Mucosa of descending colon (tissue), 3 donors: Measurements from ENCODE around the gene MICALL1. TPM values are rescaled to one million over a fixed set of nuclear protein-coding genes. Genes with fewer than 3 reads are reported as not detected.
"Not testable (repeated sequence)": the region's sequence is repeated elsewhere in the genome, so short reads cannot be mapped to it uniquely, and the experiment has no call there.

ENCODE experiments used
- ATAC-seq: fragments of 200-7000 bp; cut with Tn5 transposase; one replicate; pipeline ENCODE4 v1.9.1; 2020; ENCODE audit warnings: mild to moderate bottlenecking, moderate library complexity
- DNase-seq, 3 donors: peaks; one replicate each; pipeline ENCODE4 v3.0.0-alpha.2; 2020
- H3K36me3 ChIP-seq: fragments of 200-600 bp; one replicate; pipeline ENCODE4 v1.8.0; 2021; ENCODE audit warnings: low read depth, mild to moderate bottlenecking
- H3K4me1 ChIP-seq: fragments of 200-600 bp; one replicate; pipeline ENCODE4 v1.8.0; 2021; ENCODE audit warnings: low read depth, mild to moderate bottlenecking
- H3K4me3 ChIP-seq: fragments of 200-600 bp; one replicate; pipeline ENCODE4 v1.8.0; 2021; ENCODE audit warnings: mild to moderate bottlenecking
- H3K9me3 ChIP-seq: fragments of 200-600 bp; one replicate; pipeline ENCODE4 v1.8.0; 2021; ENCODE audit warnings: mild to moderate bottlenecking
- CTCF ChIP-seq: fragments of 200-600 bp; IDR thresholded peaks from one replicate; pipeline ENCODE4 v1.8.0; 2022; ENCODE audit warnings: antibody characterized with exemption, mild to moderate bottlenecking
- intact Hi-C, 2 donors: fragments of 100-400 bp; cut with DNase I in 1 of 2; cut with micrococcal nuclease in 1 of 2; formaldehyde crosslinking; loops; one replicate each; pipeline versions ENCODE4 v1.11.0 to v1.11.1; 2022; cut with DNase I, micrococcal nuclease
- total RNA-seq, 3 donors: library from RNA; stranded (reverse); fragmentation: NEBNext Ultra II Directional in 2 of 3; extraction: Animal tissue kit (Norgen Biotek cat#: 25700) in 2 of 3; gene quantifications; one replicate each; pipeline versions ENCODE4 v1.2.1 to v1.2.4, GENCODE V29; 2021 to 2023
- donor health status: DM: no; HTN: no; CAD: no; lungs with moderate emphysema.
- donor health status: DM: no; HTN: no; CAD: no.
- donor health status: DM: no; HTN: yes; CAD: no.

Gene MICALL1
- total RNA-seq, 3 donors from 2014 or later, result 26.1 to 100 (median 28.6) TPM

DNA sequence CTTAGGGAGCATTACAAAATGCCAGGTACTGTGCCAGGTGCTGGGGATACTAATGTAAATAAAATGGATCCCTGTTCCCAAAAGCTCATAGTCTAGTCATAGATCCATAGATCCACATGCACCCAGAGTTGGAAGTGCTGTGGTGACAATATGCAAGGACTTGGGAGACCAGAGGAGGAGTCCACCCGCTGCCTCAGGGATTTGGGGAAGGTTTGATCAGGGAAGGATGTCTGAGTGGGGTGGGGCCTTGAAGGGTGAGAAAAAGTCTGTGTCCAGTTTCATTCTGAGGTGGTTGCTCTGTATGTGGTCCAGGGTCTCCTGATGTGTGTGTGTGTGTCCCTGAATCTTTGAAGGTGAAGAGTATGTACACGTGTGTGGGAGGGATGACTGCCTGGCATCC is 69.1 kb downstream of the MICALL1 start:
- intact Hi-C loops, result no loop called here
- H3K36me3 ChIP-seq, result no peaks in the 10 kb centered on the region
- H3K9me3 ChIP-seq, result no peaks in the 10 kb centered on the region
- ATAC-seq, result no peak
- H3K4me1 ChIP-seq, result no peaks in the 10 kb centered on the region
- TF ChIP-seq CTCF, result no peak
- H3K4me3 ChIP-seq, result no peak overlapping the region
- no peak for DNase-seq

- not testable (repeated sequence) for ATAC-seq
Measured at GRCh38 chr22:37976022-37976421, 69.9 kb downstream of the MICALL1 start.

GRCh38 chr22:37976547-37976946 is 70.5 kb downstream of the MICALL1 start:
- no peaks in the 10 kb centered on the region for H3K4me1 ChIP-seq
- DNase-seq, result no peak
- no peak for ATAC-seq
- no peak overlapping the region for H3K4me3 ChIP-seq
- intact Hi-C loops, result no loop called here
- no peaks in the 10 kb centered on the region for H3K9me3 ChIP-seq
- H3K36me3 ChIP-seq, result no peaks in the 10 kb centered on the region
- no peak for TF ChIP-seq CTCF

More at GRCh38 chr22:37976022-37976421, 69.9 kb downstream of the MICALL1 start:
- H3K36me3 ChIP-seq, H3K9me3 ChIP-seq, DNase-seq, intact Hi-C loops, H3K4me1 ChIP-seq, H3K4me3 ChIP-seq: not testable (repeated sequence)

DNA sequence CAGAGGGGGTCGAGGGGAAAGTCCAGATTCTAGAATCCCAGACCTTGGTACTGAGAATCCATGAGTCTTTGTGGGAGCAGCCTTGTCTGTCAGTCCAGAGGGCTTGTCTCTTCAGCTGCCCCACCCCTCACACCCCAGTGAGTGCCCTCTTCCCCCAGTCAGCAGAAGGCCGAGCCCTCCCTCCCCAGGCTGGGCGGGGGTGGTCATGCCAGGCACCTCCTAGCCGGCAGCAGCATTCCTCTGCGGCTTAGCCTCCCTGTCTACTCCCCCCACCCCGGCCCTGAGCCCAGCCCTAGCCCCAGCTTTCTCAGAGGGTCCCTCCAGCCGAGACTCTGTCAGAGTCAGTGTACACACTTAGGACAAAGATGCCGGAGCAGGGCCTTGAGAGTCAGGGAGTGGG is 73.7 kb downstream of the MICALL1 start:
- TF ChIP-seq CTCF, result no peak
- DNase-seq, result no peak
- no peaks in the 10 kb centered on the region for H3K9me3 ChIP-seq
- H3K4me1 ChIP-seq, result peaks cover 2% of the 10 kb centered on the region
- no peak overlapping the region for H3K4me3 ChIP-seq
- H3K36me3 ChIP-seq, result no peaks in the 10 kb centered on the region
- ATAC-seq, result no peak
- intact Hi-C loops, result no loop called here

DNA sequence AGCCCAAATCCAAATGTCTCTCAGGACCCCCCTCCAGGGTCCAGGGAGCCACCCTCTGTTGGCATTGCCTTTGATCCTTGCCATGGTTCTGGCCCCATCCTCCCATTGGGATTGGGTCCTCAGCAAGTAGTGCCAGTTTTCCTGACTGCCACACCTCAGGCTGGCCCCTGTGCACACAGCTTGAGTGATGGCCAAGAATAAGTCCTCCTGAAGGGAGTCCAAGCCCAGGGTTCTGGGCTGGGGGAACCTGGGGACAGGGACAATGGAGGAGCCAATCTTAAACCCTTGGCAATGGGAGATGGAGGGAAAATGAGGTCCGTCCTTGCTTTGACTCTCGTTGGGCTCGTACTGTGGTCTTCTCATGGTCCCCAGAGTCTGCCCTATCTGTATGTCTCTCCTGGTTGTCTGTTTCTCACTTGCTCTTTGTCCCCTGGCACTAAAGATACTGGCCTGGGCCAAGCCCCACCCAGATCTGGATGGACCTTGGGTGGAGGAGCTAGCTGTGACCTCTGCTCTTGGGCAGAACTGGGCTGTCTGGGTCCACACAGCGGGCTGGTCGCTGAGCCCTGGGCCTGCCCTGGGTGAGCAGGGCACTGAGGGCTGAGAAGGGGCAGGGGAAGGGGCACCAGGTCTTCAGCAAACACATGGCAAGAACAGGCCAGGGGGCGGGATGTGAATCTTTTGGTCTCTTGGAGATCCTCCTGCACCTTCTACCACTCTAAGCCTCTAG is 75.3 kb downstream of the MICALL1 start:
- TF ChIP-seq CTCF, result no peak
- H3K9me3 ChIP-seq, result no peaks in the 10 kb centered on the region
- DNase-seq (peak in 2 of 3 donors; percentile 49 to 57), ATAC-seq (peak; percentile 88)
- H3K4me1 ChIP-seq, result peaks cover 2% of the 10 kb centered on the region
- intact Hi-C loops, result no loop called here
- no peak overlapping the region for H3K4me3 ChIP-seq
- no peaks in the 10 kb centered on the region for H3K36me3 ChIP-seq

- Histone ChIP-seq H3K36me3 (no peaks in the 10 kb centered on the region), H3K4me1 (peaks cover 2% of the 10 kb centered on the region), H3K9me3 (no peaks in the 10 kb centered on the region), H3K4me3 (no peak overlapping the region)
- DNase-seq, result no peak
- no peak for ATAC-seq
- TF ChIP-seq CTCF, result no peak
- intact Hi-C loops, result no loop called here
Measured at GRCh38 chr22:37982151-37982785, 76.2 kb downstream of the MICALL1 start.
